HepG2 (cell line): ENCODE results near the gene TCF7L2. TPM values are rescaled to one million over a fixed set of nuclear protein-coding genes. Genes with fewer than 3 reads are reported as not detected.

Source experiments
- BATF2 ChIP-seq: sonication (generic); formaldehyde crosslinking; IDR thresholded peaks from 2 replicates; pipeline ENCODE4 v1.8.0; 2022; ENCODE audit warnings: mild to moderate bottlenecking, missing genetic modification reagents, moderate library complexity
- CREB1 ChIP-seq, 2 experiments: fragments of 450-650 bp in 1 of 2; IDR thresholded peaks; 2 replicates each; pipeline ENCODE4 v1.6.1; 2016 to 2017; ENCODE audit warnings: control low read depth in 1 of 2, mild to moderate bottlenecking in 1 of 2, missing compliant biosample characterization in 1 of 2, missing genetic modification characterization in 1 of 2
- CREM ChIP-seq, 2 experiments: sonication (generic) in 1 of 2; formaldehyde crosslinking in 1 of 2; IDR thresholded peaks; 2 replicates each; pipeline versions ENCODE4 v1.4.0 to v1.6.1; 2016 to 2020; ENCODE audit warnings: antibody characterized with exemption in 1 of 2, mild to moderate bottlenecking in 1 of 2, missing genetic modification reagents in 1 of 2
- ERF ChIP-seq: IDR thresholded peaks from 2 replicates; pipeline ENCODE4 v1.6.1; 2018; ENCODE audit warnings: missing biosample characterization, missing genetic modification reagents
- HMGXB4 ChIP-seq, 2 experiments: sonication (generic) in 1 of 2; formaldehyde crosslinking in 1 of 2; IDR thresholded peaks; 2 replicates each; pipeline versions ENCODE4 v1.4.0 to v1.6.1; 2018 to 2020; ENCODE audit warnings: missing genetic modification reagents in 2 of 2, borderline replicate concordance in 1 of 2, low read depth in 1 of 2, mild to moderate bottlenecking in 1 of 2, missing biosample characterization in 1 of 2
- JUNB ChIP-seq: sonication (generic); formaldehyde crosslinking; IDR thresholded peaks from 2 replicates; pipeline ENCODE4 v1.8.0; 2022; ENCODE audit warnings: missing genetic modification reagents, mild to moderate bottlenecking, borderline replicate concordance
- MED13 ChIP-seq: sonication (generic); formaldehyde crosslinking; IDR thresholded peaks from 2 replicates; pipeline ENCODE4 v1.5.0; 2020; ENCODE audit warnings: missing genetic modification reagents
- MYC ChIP-seq: sonication (generic); formaldehyde crosslinking; IDR thresholded peaks from 2 replicates; pipeline ENCODE4 v1.9.0; 2021; ENCODE audit warnings: missing genetic modification reagents, borderline replicate concordance
- PITX1 ChIP-seq: sonication (generic); formaldehyde crosslinking; IDR thresholded peaks from 2 replicates; pipeline ENCODE4 v1.5.1; 2020; ENCODE audit warnings: mild to moderate bottlenecking, missing genetic modification reagents
- POGZ ChIP-seq: sonication (generic); formaldehyde crosslinking; IDR thresholded peaks from 2 replicates; pipeline ENCODE4 v1.4.0; 2020; ENCODE audit warnings: mild to moderate bottlenecking, missing genetic modification reagents
- SNAPC5 ChIP-seq: sonication (generic); formaldehyde crosslinking; IDR thresholded peaks from 2 replicates; pipeline ENCODE4 v1.8.1; 2023; ENCODE audit warnings: mild to moderate bottlenecking, missing genetic modification reagents, borderline replicate concordance
- SP2 ChIP-seq: sonication (generic); formaldehyde crosslinking; IDR thresholded peaks from 2 replicates; pipeline ENCODE4 v1.5.1; 2020; ENCODE audit warnings: mild to moderate bottlenecking, missing genetic modification reagents
- SRF ChIP-seq: IDR thresholded peaks from 2 replicates; pipeline ENCODE4 v1.6.1; 2011; ENCODE audit warnings: mild to moderate bottlenecking, low read depth, low read length, moderate library complexity
- TMF1 ChIP-seq: sonication (generic); formaldehyde crosslinking; IDR thresholded peaks from 2 replicates; pipeline ENCODE4 v1.8.1; 2022; ENCODE audit warnings: low read depth, missing genetic modification reagents
- ZFX ChIP-seq: sonication (generic); formaldehyde crosslinking; IDR thresholded peaks from 2 replicates; pipeline ENCODE4 v1.4.0; 2020; ENCODE audit warnings: mild to moderate bottlenecking, low read depth, missing genetic modification reagents, moderate library complexity
- ZNF180 ChIP-seq: sonication (generic); formaldehyde crosslinking; IDR thresholded peaks from 2 replicates; pipeline ENCODE4 v1.4.0; 2020; ENCODE audit warnings: low read depth, missing genetic modification reagents, borderline replicate concordance
- ZNF24 ChIP-seq: fragments of 450-650 bp; IDR thresholded peaks from 2 replicates; pipeline ENCODE4 v1.6.1; 2017; ENCODE audit warnings: antibody characterized with exemption, mild to moderate bottlenecking
- ZNF329 ChIP-seq: sonication (generic); formaldehyde crosslinking; IDR thresholded peaks from 2 replicates; pipeline ENCODE4 v1.9.0; 2021; ENCODE audit warnings: low read depth, mild to moderate bottlenecking, missing genetic modification reagents
- ZNF331 ChIP-seq: sonication (generic); formaldehyde crosslinking; IDR thresholded peaks from 2 replicates; pipeline ENCODE4 v1.4.0; 2020; ENCODE audit warnings: missing genetic modification reagents
- ZNF335 ChIP-seq: sonication (generic); formaldehyde crosslinking; IDR thresholded peaks from 2 replicates; pipeline ENCODE4 v1.4.0; 2020; ENCODE audit warnings: missing genetic modification reagents
- ZNF609 ChIP-seq: sonication (generic); formaldehyde crosslinking; IDR thresholded peaks from 2 replicates; pipeline ENCODE4 v1.4.0; 2020; ENCODE audit warnings: mild to moderate bottlenecking, missing genetic modification reagents, borderline replicate concordance
- ZNF747 ChIP-seq: sonication (generic); formaldehyde crosslinking; IDR thresholded peaks from 2 replicates; pipeline ENCODE4 v1.8.1; 2023; ENCODE audit warnings: missing genetic modification reagents, mild to moderate bottlenecking, borderline replicate concordance
- polyA plus RNA-seq, 8 experiments: library from polyadenylated mRNA; depleted of rRNA in 3 of 8; stranded (reverse) in 7 of 8; unstranded in 1 of 8; fragments of >200 nt; fragmentation: Illumina TruSeq in 4 of 8; extraction: Trizol in 4 of 8; gene quantifications; 2 replicates each; pipeline versions ENCODE4 v1.2.1 to v1.2.3, GENCODE V29; 2011 to 2016; ENCODE audit warnings: low read depth in 4 of 8, missing spikeins in 1 of 8, mixed read lengths in 1 of 8; ENCODE audit not compliant: insufficient read depth in 1 of 8
- total RNA-seq, 5 experiments: library from RNA; depleted of rRNA; stranded (reverse); fragments of >200 nt; fragmentation: Illumina TruSeq; extraction: Trizol; gene quantifications; 2 replicates each; pipeline ENCODE4 v1.2.3, GENCODE V29; 2016; ENCODE audit warnings: low read depth in 1 of 5

The TCF7L2 gene
- total and polyA plus RNA-seq, 2 of the 13 experiments (the other 11 are each of a cell fraction or from before 2014, with no cell fraction given): 3.9 to 13.7 TPM

GRCh38 chr10:112949875-112950507 lies at the start of gene TCF7L2 (continued):
- TF ChIP-seq SRF (peak; percentile 18; the same call in 1 of the 2 replicates), ZNF609 (CRISPR knock-in tag) (0 out of 2 replicates have a peak, but pooled peaks have one; percentile 28), TMF1 (CRISPR knock-in tag) (no peak), ZNF180 (CRISPR knock-in tag) (no peak), SNAPC5 (CRISPR knock-in tag) (no peak), BATF2 (CRISPR knock-in tag) (no peak), CREB1 (IDR thresholded peaks at IDR 0.05) (peak; percentile 75), CREB1 (CRISPR knock-in tag; IDR thresholded peaks at IDR 0.05) (peak; percentile 74), SP2 (CRISPR knock-in tag) (no peak), ZNF329 (CRISPR knock-in tag) (no peak), HMGXB4 (CRISPR knock-in tag; IDR thresholded peaks at IDR 0.05; ENCODE audit: borderline replicate concordance in 1 of 2, low read depth in 1 of 2) (peak; percentile 15 to 33; a peak in 1 of 4 replicates), MYC (CRISPR knock-in tag) (peak; percentile 17; the same call in 1 of the 2 replicates), PITX1 (CRISPR knock-in tag) (peak; percentile 35; the same call in 1 of the 2 replicates), ZNF331 (CRISPR knock-in tag) (no peak), ZNF24 (no peak), POGZ (CRISPR knock-in tag) (peak; percentile 55; the same call in 1 of the 2 replicates), JUNB (CRISPR knock-in tag) (no peak), MED13 (CRISPR knock-in tag) (no peak), ERF (CRISPR knock-in tag) (no peak), ZNF335 (CRISPR knock-in tag) (no peak), ZNF747 (CRISPR knock-in tag) (peak; percentile 29; the same call in 1 of the 2 replicates), CREM (IDR thresholded peaks at IDR 0.05) (peak; percentile 72), CREM (CRISPR knock-in tag; IDR thresholded peaks at IDR 0.05) (no peak), ZFX (peak; percentile 53)
